SK-N-SH treated with all-trans-retinoic acid at 6 μM for 48 hours (cell line): ENCODE results near the gene DENND2C.

Source experiments
- ATAC-seq: fragments of 200-7000 bp; cut with Tn5 transposase; 3 replicates; pipeline ENCODE4 v1.9.1; 2020; ENCODE audit warnings: mild to moderate bottlenecking, moderate library complexity
- GLIS3 ChIP-seq: fragments of 250-450 bp; sonication (Bioruptor Pico); IDR thresholded peaks from 2 replicates; pipeline ENCODE4 v1.5.0; 2020; ENCODE audit warnings: mild to moderate bottlenecking, moderate library complexity
- ISL1 ChIP-seq: fragments of 250-450 bp; sonication (Bioruptor Pico); IDR thresholded peaks from 2 replicates; pipeline ENCODE4 v2.1.2; 2022; ENCODE audit warnings: mild to moderate bottlenecking, moderate library complexity
- OSR1 ChIP-seq: fragments of 250-450 bp; sonication (Bioruptor Pico); IDR thresholded peaks from 2 replicates; pipeline ENCODE4 v1.8.0; 2022; ENCODE audit warnings: moderate library complexity, mild to moderate bottlenecking, inconsistent platforms
- PPARA ChIP-seq: fragments of 250-450 bp; sonication (Bioruptor Pico); IDR thresholded peaks from 2 replicates; pipeline ENCODE4 v1.5.0; 2020; ENCODE audit warnings: mild to moderate bottlenecking, borderline replicate concordance
- RARB ChIP-seq: fragments of 250-450 bp; sonication (Bioruptor Pico); IDR thresholded peaks from 2 replicates; pipeline ENCODE4 v1.8.0; 2021; ENCODE audit warnings: mild to moderate bottlenecking, moderate library complexity
- SNAI2 ChIP-seq: fragments of 250-450 bp; sonication (Bioruptor Pico); IDR thresholded peaks from 2 replicates; pipeline ENCODE4 v1.5.0; 2020; ENCODE audit warnings: mild to moderate bottlenecking, moderate library complexity
- TCF4 ChIP-seq: fragments of 250-450 bp; sonication (Bioruptor Pico); IDR thresholded peaks from 2 replicates; pipeline ENCODE4 v1.8.0; 2021; ENCODE audit warnings: mild to moderate bottlenecking, moderate library complexity, borderline replicate concordance
- ZC3H10 ChIP-seq: fragments of 250-450 bp; sonication (Bioruptor Pico); IDR thresholded peaks from 2 replicates; pipeline ENCODE4 v1.5.1; 2021; ENCODE audit warnings: mild to moderate bottlenecking, moderate library complexity
- ZFP30 ChIP-seq: fragments of 450-650 bp; formaldehyde crosslinking; IDR thresholded peaks from 2 replicates; pipeline ENCODE4 v1.5.0; 2022; ENCODE audit warnings: mild to moderate bottlenecking, moderate library complexity
- ZNF565 ChIP-seq: fragments of 450-650 bp; formaldehyde crosslinking; conservative IDR thresholded peaks from 2 replicates; pipeline ENCODE4 v1.5.0; 2020; ENCODE audit warnings: low read depth, mild to moderate bottlenecking, moderate library complexity
- ZNF70 ChIP-seq: fragments of 450-650 bp; formaldehyde crosslinking; IDR thresholded peaks from 2 replicates; pipeline ENCODE4 v1.5.0; 2020; ENCODE audit warnings: mild to moderate bottlenecking, moderate library complexity
- TF ChIP-seq, protein P1 (sequence below): fragments of 250-450 bp; sonication (Bioruptor Pico); IDR thresholded peaks from 2 replicates; pipeline ENCODE4 v1.8.0; 2021; ENCODE audit warnings: low read depth, mild to moderate bottlenecking, moderate library complexity, borderline replicate concordance
- TF ChIP-seq, protein P2 (sequence below): fragments of 250-450 bp; sonication (Bioruptor Pico); IDR thresholded peaks from 2 replicates; pipeline ENCODE4 v1.8.0; 2020; ENCODE audit warnings: mild to moderate bottlenecking, moderate library complexity, borderline replicate concordance
- TF ChIP-seq, protein P3 (sequence below): fragments of 250-450 bp; sonication (Bioruptor Pico); IDR thresholded peaks from 2 replicates; pipeline ENCODE4 v1.5.1; 2021; ENCODE audit warnings: mild to moderate bottlenecking, moderate library complexity

Gene DENND2C

DNA sequence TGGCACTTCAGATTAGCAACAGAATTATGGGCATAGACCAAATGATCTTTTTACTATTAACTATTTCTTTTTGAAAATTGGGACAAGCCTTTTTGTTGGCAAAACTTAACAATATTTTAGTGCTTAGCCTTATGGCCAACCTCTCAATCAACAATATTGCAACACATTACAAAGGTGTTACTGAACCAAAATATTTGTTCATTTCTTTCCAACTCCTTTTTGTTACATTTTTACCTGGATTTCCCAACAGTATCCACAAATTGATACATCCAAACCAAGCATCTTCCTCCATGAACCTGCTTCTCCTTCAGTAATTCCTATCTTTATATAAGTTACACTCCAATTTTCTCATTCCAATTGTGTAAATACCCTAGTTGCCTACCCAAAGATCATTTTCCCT is 27.0 kb upstream of the DENND2C start:
- no peak for ATAC-seq

DNA sequence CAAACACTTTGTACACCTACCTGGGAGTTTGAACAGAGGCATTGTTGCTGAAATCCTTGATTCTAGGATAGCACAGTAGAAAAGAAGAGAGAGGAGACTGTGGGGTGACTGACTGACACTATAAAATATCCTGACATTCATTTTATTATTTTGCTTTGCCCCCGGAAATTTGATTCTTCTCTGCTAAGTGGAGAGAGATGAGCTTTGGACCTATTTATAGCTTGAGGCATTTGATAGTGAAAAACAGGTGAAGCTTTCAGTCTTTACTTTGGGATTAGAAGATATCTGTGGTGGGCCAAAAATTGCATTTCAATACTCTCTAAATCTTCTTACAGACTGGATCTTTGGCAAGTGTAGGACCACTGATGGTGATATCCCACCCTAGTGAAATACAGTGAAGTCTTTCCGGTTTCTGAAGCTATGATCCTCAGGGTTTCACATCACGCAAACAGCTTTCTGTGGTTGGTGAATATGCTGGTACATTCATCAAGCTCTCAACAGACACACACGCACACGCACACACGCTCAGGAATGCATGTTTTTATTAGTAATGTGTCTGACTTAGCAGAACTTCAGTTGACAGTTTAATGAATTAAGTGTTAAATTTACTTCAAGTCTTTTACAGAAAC is 25.7 kb upstream of the DENND2C start, which contains the start of gene AMPD1:
Gene AMPD1, minus strand, starts transcription at position 117 of the 629 bp plus-strand sequence. Its CDS starts 75 bp downstream, at position 42.
- TF ChIP-seq, protein P1, sequence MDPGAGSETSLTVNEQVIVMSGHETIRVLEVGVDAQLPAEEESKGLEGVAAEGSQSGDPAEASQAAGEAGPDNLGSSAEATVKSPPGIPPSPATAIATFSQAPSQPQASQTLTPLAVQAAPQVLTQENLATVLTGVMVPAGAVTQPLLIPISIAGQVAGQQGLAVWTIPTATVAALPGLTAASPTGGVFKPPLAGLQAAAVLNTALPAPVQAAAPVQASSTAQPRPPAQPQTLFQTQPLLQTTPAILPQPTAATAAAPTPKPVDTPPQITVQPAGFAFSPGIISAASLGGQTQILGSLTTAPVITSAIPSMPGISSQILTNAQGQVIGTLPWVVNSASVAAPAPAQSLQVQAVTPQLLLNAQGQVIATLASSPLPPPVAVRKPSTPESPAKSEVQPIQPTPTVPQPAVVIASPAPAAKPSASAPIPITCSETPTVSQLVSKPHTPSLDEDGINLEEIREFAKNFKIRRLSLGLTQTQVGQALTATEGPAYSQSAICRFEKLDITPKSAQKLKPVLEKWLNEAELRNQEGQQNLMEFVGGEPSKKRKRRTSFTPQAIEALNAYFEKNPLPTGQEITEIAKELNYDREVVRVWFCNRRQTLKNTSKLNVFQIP (CRISPR knock-in tag) = no peak
- TF ChIP-seq RARB (no peak), ZNF565 (CRISPR knock-in tag) (no peak), ISL1 (CRISPR knock-in tag) (no peak), PPARA (no peak), OSR1 (CRISPR knock-in tag) (no peak), ZNF70 (no peak), GLIS3 (CRISPR knock-in tag) (no peak), SNAI2 (CRISPR knock-in tag) (no peak)
- TF ChIP-seq, protein P2, sequence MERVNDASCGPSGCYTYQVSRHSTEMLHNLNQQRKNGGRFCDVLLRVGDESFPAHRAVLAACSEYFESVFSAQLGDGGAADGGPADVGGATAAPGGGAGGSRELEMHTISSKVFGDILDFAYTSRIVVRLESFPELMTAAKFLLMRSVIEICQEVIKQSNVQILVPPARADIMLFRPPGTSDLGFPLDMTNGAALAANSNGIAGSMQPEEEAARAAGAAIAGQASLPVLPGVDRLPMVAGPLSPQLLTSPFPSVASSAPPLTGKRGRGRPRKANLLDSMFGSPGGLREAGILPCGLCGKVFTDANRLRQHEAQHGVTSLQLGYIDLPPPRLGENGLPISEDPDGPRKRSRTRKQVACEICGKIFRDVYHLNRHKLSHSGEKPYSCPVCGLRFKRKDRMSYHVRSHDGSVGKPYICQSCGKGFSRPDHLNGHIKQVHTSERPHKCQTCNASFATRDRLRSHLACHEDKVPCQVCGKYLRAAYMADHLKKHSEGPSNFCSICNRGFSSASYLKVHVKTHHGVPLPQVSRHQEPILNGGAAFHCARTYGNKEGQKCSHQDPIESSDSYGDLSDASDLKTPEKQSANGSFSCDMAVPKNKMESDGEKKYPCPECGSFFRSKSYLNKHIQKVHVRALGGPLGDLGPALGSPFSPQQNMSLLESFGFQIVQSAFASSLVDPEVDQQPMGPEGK (CRISPR knock-in tag) = no peak
- ATAC-seq = no peak

More for the DNA sequence above, 27.0 kb upstream of the DENND2C start:
- TF ChIP-seq, protein P2 (CRISPR knock-in tag) = no peak
- TF ChIP-seq, protein P3, sequence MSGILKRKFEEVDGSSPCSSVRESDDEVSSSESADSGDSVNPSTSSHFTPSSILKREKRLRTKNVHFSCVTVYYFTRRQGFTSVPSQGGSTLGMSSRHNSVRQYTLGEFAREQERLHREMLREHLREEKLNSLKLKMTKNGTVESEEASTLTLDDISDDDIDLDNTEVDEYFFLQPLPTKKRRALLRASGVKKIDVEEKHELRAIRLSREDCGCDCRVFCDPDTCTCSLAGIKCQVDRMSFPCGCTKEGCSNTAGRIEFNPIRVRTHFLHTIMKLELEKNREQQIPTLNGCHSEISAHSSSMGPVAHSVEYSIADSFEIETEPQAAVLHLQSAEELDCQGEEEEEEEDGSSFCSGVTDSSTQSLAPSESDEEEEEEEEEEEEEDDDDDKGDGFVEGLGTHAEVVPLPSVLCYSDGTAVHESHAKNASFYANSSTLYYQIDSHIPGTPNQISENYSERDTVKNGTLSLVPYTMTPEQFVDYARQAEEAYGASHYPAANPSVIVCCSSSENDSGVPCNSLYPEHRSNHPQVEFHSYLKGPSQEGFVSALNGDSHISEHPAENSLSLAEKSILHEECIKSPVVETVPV = no peak
- no peak for TF ChIP-seq ZNF565 (CRISPR knock-in tag)
- TF ChIP-seq, all 23 proteins: peak for 0

DNA sequence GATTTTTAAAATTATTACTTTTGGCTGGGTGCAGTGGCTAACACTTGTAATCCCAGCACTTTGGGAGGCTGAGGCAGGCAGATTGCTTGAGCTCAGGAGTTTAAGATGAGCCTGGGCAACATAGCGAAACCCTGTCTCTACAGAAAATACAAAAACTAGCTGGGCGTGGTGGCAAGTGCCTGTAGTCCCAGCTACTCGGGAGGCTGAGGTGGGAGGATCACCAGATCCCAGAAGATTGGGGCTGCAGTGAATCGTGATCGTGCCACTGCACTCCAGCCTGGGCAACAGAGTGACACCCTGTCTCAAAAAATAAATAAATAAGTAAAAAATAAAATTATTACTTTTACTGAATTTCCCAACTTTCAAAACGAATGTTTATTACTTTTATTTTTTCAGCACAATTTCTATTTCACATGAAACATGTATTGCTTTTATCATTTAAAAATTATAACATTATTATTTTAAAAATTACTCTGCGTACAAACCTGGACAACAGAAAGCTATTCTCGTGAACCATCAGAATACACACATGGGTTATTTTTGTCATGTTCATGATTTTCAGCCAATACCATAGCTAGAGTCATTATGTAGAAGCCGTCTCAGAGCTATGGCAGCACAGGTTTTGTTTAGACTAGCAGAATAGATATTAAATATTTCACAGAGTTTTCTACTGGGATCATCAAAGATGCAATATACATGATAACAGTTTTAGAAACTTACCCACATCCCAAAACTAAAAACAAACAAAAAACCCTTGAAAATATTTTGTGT is 24.9 kb upstream of the DENND2C start:
- TF ChIP-seq ZFP30 (CRISPR knock-in tag) = no peak
- ATAC-seq = no peak

DNA sequence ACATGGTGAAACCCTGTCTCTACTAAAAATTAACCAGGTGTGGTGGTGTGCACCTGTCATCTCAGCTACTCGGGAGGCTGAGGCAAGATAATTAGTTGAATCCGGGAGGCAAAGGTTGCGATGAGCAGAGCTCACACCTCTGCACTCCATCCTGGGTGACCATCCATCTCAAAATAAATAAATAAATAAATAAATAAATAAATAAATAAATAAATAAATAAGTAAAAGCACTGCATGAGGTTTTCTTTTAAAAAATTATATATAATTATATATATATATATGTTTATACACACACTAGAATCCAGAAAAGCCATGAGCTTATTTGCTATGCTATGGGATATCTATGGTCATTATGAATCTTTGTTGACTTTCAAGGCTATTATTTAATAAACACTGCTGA is 23.1 kb upstream of the DENND2C start:
- TF ChIP-seq, protein P3 = no peak
- TF ChIP-seq ZFP30 (CRISPR knock-in tag) (no peak), ISL1 (CRISPR knock-in tag) (no peak), ZC3H10 (CRISPR knock-in tag) (no peak)
- no peak for ATAC-seq

DNA sequence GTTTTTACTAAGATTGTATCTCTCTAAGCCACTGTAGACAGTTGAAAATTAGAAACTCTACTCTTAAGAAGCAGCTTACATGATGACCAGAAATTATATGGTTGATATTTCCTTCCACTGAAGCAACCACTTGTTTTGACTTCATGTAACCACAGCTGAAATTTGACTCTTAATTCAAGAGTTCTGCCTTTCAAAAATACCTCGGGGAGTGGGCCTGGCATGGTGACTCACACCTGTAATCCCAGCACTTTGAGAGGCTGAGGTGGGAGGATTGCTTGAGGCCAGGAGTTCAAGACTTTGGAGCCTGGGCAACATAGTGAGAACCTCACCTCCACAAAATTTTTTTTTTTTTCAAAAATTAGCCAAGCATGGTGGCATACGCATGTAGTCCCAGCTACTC is 21.2 kb upstream of the DENND2C start:
- TF ChIP-seq OSR1 (CRISPR knock-in tag) (no peak), TCF4 (CRISPR knock-in tag) (no peak)
- no peak for ATAC-seq
